H9 (cell line): Measurements from ENCODE around the gene TAOK3. TPM values are rescaled to one million over a fixed set of nuclear protein-coding genes. Genes with fewer than 3 reads are reported as not detected.

Experiments
- DNase-seq: peaks from one replicate; pipeline ENCODE4 v3.0.0-alpha.2; 2017
- H2AFZ ChIP-seq: one replicate; pipeline ENCODE4 v1.6.1; 2013; ENCODE audit warnings: mild to moderate bottlenecking, low read length, control low read depth, moderate library complexity
- H2AK5ac ChIP-seq: 2 replicates; pipeline ENCODE4 v1.6.1; 2013; ENCODE audit warnings: low read length, control low read depth, mixed read lengths; ENCODE audit not compliant: insufficient read length
- H2BK120ac ChIP-seq: one replicate; pipeline ENCODE4 v1.6.1; 2013; ENCODE audit warnings: low read depth, mild to moderate bottlenecking, low read length, control low read depth, inconsistent platforms; ENCODE audit not compliant: poor library complexity, severe bottlenecking
- H2BK12ac ChIP-seq: 2 replicates; pipeline ENCODE4 v1.6.1; 2013; ENCODE audit warnings: low read length, control low read depth, mixed read lengths, low read depth; ENCODE audit not compliant: insufficient read length
- H2BK15ac ChIP-seq: 2 replicates; pipeline ENCODE4 v1.6.1; 2013; ENCODE audit warnings: low read depth, low read length, control low read depth
- H2BK20ac ChIP-seq: one replicate; pipeline ENCODE4 v1.6.1; 2013; ENCODE audit warnings: low read depth, mild to moderate bottlenecking, low read length, control low read depth, inconsistent platforms; ENCODE audit not compliant: poor library complexity, severe bottlenecking
- H2BK5ac ChIP-seq: 2 replicates; pipeline ENCODE4 v1.6.1; 2013; ENCODE audit warnings: low read length, control low read depth, mixed read lengths; ENCODE audit not compliant: insufficient read length
- H3K14ac ChIP-seq: 2 replicates; pipeline ENCODE4 v1.6.1; 2013; ENCODE audit warnings: low read length, control low read depth; ENCODE audit not compliant: insufficient read depth
- H3K18ac ChIP-seq: 2 replicates; pipeline ENCODE4 v1.6.1; 2013; ENCODE audit warnings: low read depth, mild to moderate bottlenecking, mixed read lengths, low read length, control low read depth; ENCODE audit not compliant: insufficient read length
- H3K23ac ChIP-seq: 2 replicates; pipeline ENCODE4 v1.6.1; 2013; ENCODE audit warnings: low read length, control low read depth, mixed read lengths, low read depth; ENCODE audit not compliant: insufficient read length
- H3K23me2 ChIP-seq: 2 replicates; pipeline ENCODE4 v1.6.1; 2013; ENCODE audit warnings: low read depth, mild to moderate bottlenecking, mixed read lengths, low read length, control low read depth; ENCODE audit not compliant: insufficient read length, poor library complexity, severe bottlenecking
- H3K27ac ChIP-seq: 2 replicates; pipeline ENCODE4 v1.5.1; 2013; ENCODE audit warnings: low read length, control low read depth, mixed read lengths, low read depth; ENCODE audit not compliant: insufficient read length
- H3K27me3 ChIP-seq: 2 replicates; pipeline ENCODE4 v1.6.1; 2013; ENCODE audit warnings: low read length, control low read depth, inconsistent platforms; ENCODE audit not compliant: insufficient read depth
- H3K4ac ChIP-seq: 2 replicates; pipeline ENCODE4 v1.6.1; 2013; ENCODE audit warnings: low read depth, mild to moderate bottlenecking, control low read depth, inconsistent platforms, low read length, moderate library complexity
- H3K4me1 ChIP-seq: 2 replicates; pipeline ENCODE4 v1.6.1; 2013; ENCODE audit warnings: low read length, control low read depth, inconsistent platforms; ENCODE audit not compliant: insufficient read depth
- H3K4me2 ChIP-seq: 2 replicates; pipeline ENCODE4 v1.6.1; 2013; ENCODE audit warnings: low read length, control low read depth, mixed read lengths; ENCODE audit not compliant: insufficient read length, insufficient read depth
- H3K56ac ChIP-seq: 2 replicates; pipeline ENCODE4 v1.6.1; 2013; ENCODE audit warnings: low read depth, mild to moderate bottlenecking, mixed read lengths, low read length, control low read depth; ENCODE audit not compliant: insufficient read length
- H3K79me1 ChIP-seq: 2 replicates; pipeline ENCODE4 v1.6.1; 2013; ENCODE audit warnings: low read depth, mild to moderate bottlenecking, moderate library complexity, low read length, control low read depth, inconsistent platforms; ENCODE audit not compliant: insufficient read depth, poor library complexity, severe bottlenecking
- H3K79me2 ChIP-seq: 2 replicates; pipeline ENCODE4 v1.6.1; 2013; ENCODE audit warnings: low read length, control low read depth, inconsistent platforms; ENCODE audit not compliant: insufficient read depth
- H3K9ac ChIP-seq: 2 replicates; pipeline ENCODE4 v1.6.1; 2013; ENCODE audit warnings: low read length, control low read depth, mixed read lengths; ENCODE audit not compliant: insufficient read length; ENCODE audit errors: extremely low read depth
- H3K9me3 ChIP-seq: one replicate; pipeline ENCODE4 v1.6.1; 2013; ENCODE audit warnings: low read depth, low read length, inconsistent platforms; ENCODE audit not compliant: control insufficient read depth
- H3T11ph ChIP-seq: one replicate; pipeline ENCODE4 v1.6.1; 2013; ENCODE audit warnings: mild to moderate bottlenecking, low read length, control low read depth, inconsistent platforms
- H4K20me1 ChIP-seq: one replicate; pipeline ENCODE4 v1.6.1; 2013; ENCODE audit not compliant: control insufficient read depth, insufficient read length, insufficient read depth
- H4K5ac ChIP-seq: 2 replicates; pipeline ENCODE4 v1.6.1; 2013; ENCODE audit warnings: low read depth, mild to moderate bottlenecking, mixed read lengths, low read length, control low read depth; ENCODE audit not compliant: insufficient read length
- H4K8ac ChIP-seq: replicated peaks from 2 replicates; pipeline ENCODE4 v1.6.1; 2013; ENCODE audit warnings: low read length, control low read depth, mixed read lengths, low read depth; ENCODE audit not compliant: insufficient read length
- H4K91ac ChIP-seq: 2 replicates; pipeline ENCODE4 v1.6.1; 2013; ENCODE audit warnings: low read depth, mild to moderate bottlenecking, moderate library complexity, mixed read lengths, low read length, control low read depth; ENCODE audit not compliant: insufficient read length
- H3K27ac Mint-ChIP-seq, 3 experiments: 2 replicates in 2 of 3; 3 replicates in 1 of 3; pipeline ENCODE4 v1.8.0; 2020 to 2021; ENCODE audit warnings: mixed read lengths in 3 of 3, mild to moderate bottlenecking in 1 of 3, moderate library complexity in 1 of 3
- H3K27me3 Mint-ChIP-seq: 2 replicates; pipeline ENCODE4 v1.8.0; 2021; ENCODE audit warnings: low read depth, mild to moderate bottlenecking, moderate library complexity, mixed read lengths
- H3K36me3 Mint-ChIP-seq, 3 experiments: 2 replicates in 2 of 3; 3 replicates in 1 of 3; pipeline ENCODE4 v1.8.0; 2020 to 2021; ENCODE audit warnings: low read depth in 3 of 3, mixed read lengths in 3 of 3; ENCODE audit not compliant: insufficient read depth in 1 of 3
- H3K4me1 Mint-ChIP-seq, 2 experiments: 2 replicates each; pipeline ENCODE4 v1.8.0; 2020; ENCODE audit warnings: mixed read lengths in 2 of 2
- H3K4me3 Mint-ChIP-seq, 2 experiments: 2 replicates in 1 of 2; 3 replicates in 1 of 2; pipeline ENCODE4 v1.8.0; 2020 to 2021; ENCODE audit warnings: mild to moderate bottlenecking in 2 of 2, mixed read lengths in 2 of 2, moderate library complexity in 1 of 2
- H3K9me3 Mint-ChIP-seq, 2 experiments: 2 replicates in 1 of 2; 3 replicates in 1 of 2; pipeline ENCODE4 v1.8.0; 2020; ENCODE audit warnings: mild to moderate bottlenecking in 2 of 2, mixed read lengths in 2 of 2, moderate library complexity in 1 of 2
- WGBS: extraction: QIAGEN DNeasy Blood & Tissue Kit; methylation state at CpG from one replicate; pipeline ENCODE4 v1.1.7; 2013; ENCODE audit warnings: missing lambda C conversion rate, low lambda C conversion rate, mixed read lengths; ENCODE audit not compliant: insufficient read length; ENCODE audit errors: extremely low coverage; 5-methylcytosine and 5-hydroxymethylcytosine counted together
- total RNA-seq: library from RNA; stranded (reverse); gene quantifications from 2 replicates; pipeline ENCODE4 v1.2.1, GENCODE V29; 2021
- TF ChIP-seq, protein P1 (sequence below): fragments of 200-600 bp; sonication (generic); conservative IDR thresholded peaks from 3 replicates; pipeline ENCODE4 v1.8.0; 2021; ENCODE audit warnings: antibody characterized with exemption, mild to moderate bottlenecking

TAOK3 gene
- total RNA-seq, 1 experiment from 2014 or later: 5.2 TPM

DNA sequence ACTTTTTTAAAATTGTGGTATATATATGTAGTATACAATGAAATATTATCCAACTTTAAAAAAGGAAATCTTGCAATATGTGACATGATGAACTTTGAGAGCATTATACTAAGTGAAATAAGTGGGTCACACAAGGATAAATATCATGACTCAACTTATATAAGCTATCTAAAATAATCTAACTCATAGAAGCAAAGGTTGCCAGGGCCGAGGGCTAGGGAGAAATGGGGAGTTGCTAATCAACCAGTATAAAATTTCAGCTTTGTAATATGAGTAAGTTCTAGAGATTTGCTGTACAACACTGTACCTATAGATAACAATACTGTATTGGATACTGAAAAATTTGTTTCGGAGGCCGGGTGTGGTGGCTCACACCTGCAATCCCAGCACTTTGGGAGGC, 38.5 kb downstream of the TAOK3 start:
- DNase-seq: no peak
- no peak overlapping the region for H4K5ac ChIP-seq
- H3T11ph ChIP-seq: no peak overlapping the region
- H3K23me2 ChIP-seq: no peaks in the 10 kb centered on the region
- no peak overlapping the region for H3K4ac ChIP-seq
- H3K14ac ChIP-seq: no peak overlapping the region
- H2AK5ac ChIP-seq: no peak overlapping the region
- H2BK20ac ChIP-seq: no peak overlapping the region
- Mint-ChIP-seq H3K27ac (no peak overlapping the region), H3K4me1 (peaks cover 4 to 7% of the 10 kb centered on the region in 2 experiments), H3K36me3 (no peaks in the 10 kb centered on the region), H3K4me3 (no peak overlapping the region), H3K9me3 (no peaks in the 10 kb centered on the region), H3K27me3 (no peaks in the 10 kb centered on the region)
- H3K79me1 ChIP-seq: no peaks in the 10 kb centered on the region
- no peak overlapping the region for H2AFZ ChIP-seq
- H2BK12ac ChIP-seq: no peak overlapping the region
- no peaks in the 10 kb centered on the region for H3K9me3 ChIP-seq
- no peak overlapping the region for H3K9ac ChIP-seq
- H3K56ac ChIP-seq: no peak overlapping the region
- no peak overlapping the region for H4K91ac ChIP-seq
- WGBS: no CpG with 5 or more reads among the region's 3 CpGs
- no peak overlapping the region for H2BK15ac ChIP-seq
- H4K8ac ChIP-seq: no peak overlapping the region
- H3K18ac ChIP-seq: no peak overlapping the region
- no peaks in the 10 kb centered on the region for H3K27me3 ChIP-seq
- H2BK120ac ChIP-seq: no peak overlapping the region
- TF ChIP-seq, protein P1, sequence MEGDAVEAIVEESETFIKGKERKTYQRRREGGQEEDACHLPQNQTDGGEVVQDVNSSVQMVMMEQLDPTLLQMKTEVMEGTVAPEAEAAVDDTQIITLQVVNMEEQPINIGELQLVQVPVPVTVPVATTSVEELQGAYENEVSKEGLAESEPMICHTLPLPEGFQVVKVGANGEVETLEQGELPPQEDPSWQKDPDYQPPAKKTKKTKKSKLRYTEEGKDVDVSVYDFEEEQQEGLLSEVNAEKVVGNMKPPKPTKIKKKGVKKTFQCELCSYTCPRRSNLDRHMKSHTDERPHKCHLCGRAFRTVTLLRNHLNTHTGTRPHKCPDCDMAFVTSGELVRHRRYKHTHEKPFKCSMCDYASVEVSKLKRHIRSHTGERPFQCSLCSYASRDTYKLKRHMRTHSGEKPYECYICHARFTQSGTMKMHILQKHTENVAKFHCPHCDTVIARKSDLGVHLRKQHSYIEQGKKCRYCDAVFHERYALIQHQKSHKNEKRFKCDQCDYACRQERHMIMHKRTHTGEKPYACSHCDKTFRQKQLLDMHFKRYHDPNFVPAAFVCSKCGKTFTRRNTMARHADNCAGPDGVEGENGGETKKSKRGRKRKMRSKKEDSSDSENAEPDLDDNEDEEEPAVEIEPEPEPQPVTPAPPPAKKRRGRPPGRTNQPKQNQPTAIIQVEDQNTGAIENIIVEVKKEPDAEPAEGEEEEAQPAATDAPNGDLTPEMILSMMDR: no peak
- no peaks in the 10 kb centered on the region for H3K4me1 ChIP-seq
- H2BK5ac ChIP-seq: no peak overlapping the region
- no peaks in the 10 kb centered on the region for H3K79me2 ChIP-seq
- no peak overlapping the region for H3K23ac ChIP-seq
- H3K4me2 ChIP-seq: no peak overlapping the region
- no peaks in the 10 kb centered on the region for H4K20me1 ChIP-seq
- no peak overlapping the region for H3K27ac ChIP-seq
